ACC112 (cell line): ENCODE results near the gene VPS45.
"Not testable (repeated sequence)": the region's sequence is repeated elsewhere in the genome, so short reads cannot be mapped to it uniquely, and the experiment has no call there.

Source experiments
- H2AFZ ChIP-seq: fragments of 200-600 bp; sonication (generic); one replicate; pipeline ENCODE4 v1.6.0; 2017; ENCODE audit warnings: antibody characterized with exemption, low read length; ENCODE audit not compliant: unreplicated experiment
- H3K27ac ChIP-seq: fragments of 200-600 bp; sonication (generic); 2 replicates; pipeline ENCODE4 v1.5.1; 2014; ENCODE audit warnings: low read depth, mild to moderate bottlenecking, antibody characterized with exemption, low read length, moderate library complexity
- H3K27me3 ChIP-seq: fragments of 200-600 bp; sonication (generic); 2 replicates; pipeline ENCODE4 v1.6.1; 2014; ENCODE audit warnings: mild to moderate bottlenecking, antibody characterized with exemption, low read length, moderate library complexity, mixed read lengths; ENCODE audit not compliant: insufficient read depth
- H3K36me3 ChIP-seq: fragments of 200-600 bp; sonication (generic); 2 replicates; pipeline ENCODE4 v1.6.1; 2016; ENCODE audit warnings: mild to moderate bottlenecking, antibody characterized with exemption, low read length, moderate library complexity, mixed read lengths; ENCODE audit not compliant: insufficient read depth
- H3K4me1 ChIP-seq: fragments of 200-600 bp; sonication (generic); one replicate; pipeline ENCODE4 v1.6.1; 2016; ENCODE audit warnings: low read length, mixed read lengths; ENCODE audit not compliant: insufficient read depth, unreplicated experiment, control insufficient read depth
- H3K4me3 ChIP-seq: fragments of 200-600 bp; sonication (generic); 2 replicates; pipeline ENCODE4 v1.5.1; 2014; ENCODE audit warnings: mild to moderate bottlenecking, low read depth, low read length
- H3K79me2 ChIP-seq: fragments of 200-600 bp; sonication (generic); one replicate; pipeline ENCODE4 v1.6.0; 2016; ENCODE audit warnings: low read length; ENCODE audit not compliant: control insufficient read depth, unreplicated experiment, insufficient read depth

Gene VPS45

GRCh38 chr1:150126811-150127210, 59.2 kb downstream of the VPS45 start:
- H3K27me3 ChIP-seq: no peaks in the 10 kb centered on the region
- no peak overlapping the region for H3K4me3 ChIP-seq
- H3K4me1 ChIP-seq: peaks cover 9% of the 10 kb centered on the region
- H3K27ac ChIP-seq: no peak overlapping the region
- no peaks in the 10 kb centered on the region for H3K79me2 ChIP-seq
- no peak overlapping the region for H2AFZ ChIP-seq
- 0 out of 2 replicates have a peak, but pooled peaks cover 6% of the 10 kb centered on the region for H3K36me3 ChIP-seq

- H2AFZ ChIP-seq: no peak overlapping the region
- H3K27me3 ChIP-seq: no peaks in the 10 kb centered on the region
- H3K27ac ChIP-seq: peak overlapping the region; percentile 29; the same call in 1 of the 2 replicates
Measured at GRCh38 chr1:150127464-150127863, 59.9 kb downstream of the VPS45 start.

GRCh38 chr1:150127868-150128267, 60.3 kb downstream of the VPS45 start:
- Histone ChIP-seq H2AFZ (no peak overlapping the region), H3K4me3 (no peak overlapping the region), H3K27ac (peak overlapping the region; percentile 29; the same call in 1 of the 2 replicates), H3K4me1 (peaks cover 7% of the 10 kb centered on the region), H3K79me2 (no peaks in the 10 kb centered on the region), H3K27me3 (no peaks in the 10 kb centered on the region), H3K36me3 (0 out of 2 replicates have a peak, but pooled peaks cover 6% of the 10 kb centered on the region)

More at GRCh38 chr1:150127464-150127863, 59.9 kb downstream of the VPS45 start:
- no peaks in the 10 kb centered on the region for H3K79me2 ChIP-seq
- H3K4me3 ChIP-seq: no peak overlapping the region
- peaks cover 7% of the 10 kb centered on the region for H3K4me1 ChIP-seq
- 0 out of 2 replicates have a peak, but pooled peaks cover 6% of the 10 kb centered on the region for H3K36me3 ChIP-seq

DNA sequence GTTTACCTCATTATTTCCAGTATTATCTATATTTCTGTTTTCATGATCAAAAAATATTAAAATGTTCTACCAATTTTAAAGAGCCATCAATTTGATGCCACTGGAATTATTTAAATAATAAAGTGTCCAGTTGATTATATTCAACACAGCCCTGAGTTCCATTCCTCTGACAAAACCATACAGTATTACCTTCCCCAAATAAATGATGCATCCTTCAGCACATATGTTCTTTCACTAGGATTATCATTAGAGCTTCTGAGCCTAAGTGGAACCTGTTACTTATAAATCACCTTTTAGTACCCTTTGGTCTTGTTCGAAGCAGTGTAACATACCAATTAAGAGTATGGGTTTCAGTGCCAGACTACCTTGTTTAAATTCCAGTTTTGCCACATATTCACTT, 64.8 kb downstream of the VPS45 start:
- H3K4me3 ChIP-seq: no peak overlapping the region
- H3K79me2 ChIP-seq: no peaks in the 10 kb centered on the region

DNA sequence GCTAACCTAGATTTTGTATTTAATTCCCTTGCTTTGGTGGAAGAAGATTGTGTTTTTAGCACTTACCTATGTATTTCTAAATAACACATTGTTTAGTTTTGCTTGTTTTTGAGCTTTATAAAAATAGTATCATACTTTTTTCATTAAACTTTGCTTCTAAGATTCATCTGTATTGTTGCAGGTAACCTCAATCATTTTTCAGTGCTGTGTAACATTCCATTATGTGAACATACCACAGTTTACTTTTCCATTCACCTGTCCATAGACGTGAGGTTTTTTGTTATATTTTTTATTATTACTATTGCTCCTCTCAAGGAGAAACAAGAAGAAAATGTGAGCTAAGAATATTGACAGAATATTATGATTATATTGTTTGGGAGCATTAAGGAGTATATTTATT, 67.0 kb downstream of the VPS45 start:
- Histone ChIP-seq H3K27me3 (no peaks in the 10 kb centered on the region), H3K27ac (no peak overlapping the region), H2AFZ (no peak overlapping the region), H3K4me3 (no peak overlapping the region), H3K4me1 (peaks cover 6% of the 10 kb centered on the region), H3K36me3 (peaks cover 5% of the 10 kb centered on the region; the same call in 1 of the 2 replicates), H3K79me2 (no peaks in the 10 kb centered on the region)

More for the DNA sequence above, 64.8 kb downstream of the VPS45 start:
- peaks cover 6% of the 10 kb centered on the region; the same call in 1 of the 2 replicates for H3K36me3 ChIP-seq
- peaks cover 10% of the 10 kb centered on the region for H3K4me1 ChIP-seq
- H3K27me3 ChIP-seq: no peaks in the 10 kb centered on the region
- no peak overlapping the region for H3K27ac ChIP-seq
- H2AFZ ChIP-seq: no peak overlapping the region

DNA sequence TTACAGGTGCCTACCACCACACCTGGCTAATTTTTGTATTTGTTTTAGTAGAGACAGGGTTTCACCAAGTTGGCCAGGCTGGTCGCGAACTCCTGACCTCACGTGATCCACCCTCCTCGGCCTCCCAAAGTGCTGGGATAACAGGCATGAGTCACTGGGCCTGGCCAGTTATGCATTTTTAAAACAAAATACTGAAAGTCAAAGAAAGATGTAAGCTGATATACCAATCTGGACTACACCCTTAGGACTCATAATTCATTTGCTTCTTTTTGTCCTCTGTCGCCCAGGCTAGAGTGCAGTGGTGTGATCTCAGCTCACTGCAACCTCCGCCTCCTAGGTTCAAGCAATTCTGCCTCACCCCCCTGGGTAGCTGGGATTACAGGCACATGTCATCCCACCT, 67.8 kb downstream of the VPS45 start:
- H3K27ac ChIP-seq, H3K4me1 ChIP-seq, H3K79me2 ChIP-seq, H2AFZ ChIP-seq, H3K36me3 ChIP-seq, H3K27me3 ChIP-seq, H3K4me3 ChIP-seq: not testable (repeated sequence)

DNA sequence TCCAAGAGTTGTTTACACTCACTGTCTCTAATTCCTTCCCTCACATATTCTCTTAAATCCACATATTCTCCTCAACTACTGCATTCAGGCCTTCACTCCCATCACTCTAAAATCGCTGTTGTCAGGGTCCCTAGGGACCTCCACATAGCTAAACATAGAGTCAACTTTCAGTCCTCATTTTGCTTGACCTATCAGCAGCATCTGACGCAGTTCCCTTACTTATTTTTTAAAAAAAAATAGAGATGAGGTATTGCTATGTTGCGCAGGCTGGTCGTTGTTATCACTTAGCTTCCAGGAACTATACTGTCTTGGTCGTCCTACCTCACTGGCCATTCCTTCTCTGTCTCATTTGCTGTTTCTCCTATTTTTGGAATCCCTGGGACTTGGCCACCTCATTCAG, 70.5 kb downstream of the VPS45 start:
- Histone ChIP-seq H3K27ac (no peak overlapping the region), H3K27me3 (no peaks in the 10 kb centered on the region), H2AFZ (no peak overlapping the region), H3K36me3 (peaks cover 5% of the 10 kb centered on the region; the same call in 1 of the 2 replicates), H3K79me2 (no peaks in the 10 kb centered on the region), H3K4me1 (peaks cover 6% of the 10 kb centered on the region), H3K4me3 (no peak overlapping the region)

DNA sequence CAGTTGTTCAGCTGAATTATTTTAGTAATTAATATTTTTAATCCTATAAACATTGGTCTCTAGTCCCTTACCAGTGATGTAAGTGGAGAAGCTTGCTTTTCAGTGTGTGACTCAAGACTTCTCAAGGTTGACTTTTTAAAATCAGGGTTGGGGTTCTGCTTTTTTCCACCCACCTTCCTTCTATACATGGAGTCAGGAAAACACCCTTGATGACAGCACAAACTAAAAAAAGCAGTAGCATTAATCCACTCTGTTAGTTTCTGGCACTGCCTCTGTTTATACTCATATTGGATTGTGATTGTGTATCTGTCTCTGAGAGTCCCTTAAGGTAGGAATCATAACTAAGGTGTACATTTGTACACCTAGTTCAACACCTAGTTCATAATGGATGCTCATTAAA, 73.9 kb downstream of the VPS45 start:
- H3K4me3 ChIP-seq: no peak overlapping the region
- H3K4me1 ChIP-seq: no peaks in the 10 kb centered on the region
- no peak overlapping the region for H3K27ac ChIP-seq
- no peak overlapping the region for H2AFZ ChIP-seq
- H3K36me3 ChIP-seq: no peaks in the 10 kb centered on the region
- H3K27me3 ChIP-seq: no peaks in the 10 kb centered on the region
- no peaks in the 10 kb centered on the region for H3K79me2 ChIP-seq

DNA sequence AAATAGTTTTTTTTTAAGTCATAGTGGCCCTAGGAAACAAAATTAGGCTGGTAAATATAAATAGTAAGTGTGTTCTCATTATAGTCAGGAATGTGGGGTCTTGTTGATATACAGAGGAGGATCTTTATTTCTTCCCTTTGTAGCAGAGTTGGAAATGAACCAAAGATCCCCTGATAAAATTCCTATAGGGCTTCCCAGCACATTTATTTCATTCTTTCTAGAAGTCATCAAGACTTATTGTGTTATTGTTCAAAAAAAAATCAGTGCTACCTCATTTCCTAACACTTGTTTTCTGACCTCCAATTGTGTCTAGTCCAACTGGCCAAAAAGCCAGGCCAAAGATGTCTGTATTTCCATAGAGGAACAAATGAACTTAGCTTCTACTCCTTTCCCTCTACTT, 74.5 kb downstream of the VPS45 start:
- Histone ChIP-seq H2AFZ (no peak overlapping the region), H3K27me3 (no peaks in the 10 kb centered on the region), H3K79me2 (no peaks in the 10 kb centered on the region), H3K27ac (no peak overlapping the region), H3K4me3 (no peak overlapping the region), H3K4me1 (no peaks in the 10 kb centered on the region), H3K36me3 (no peaks in the 10 kb centered on the region)

DNA sequence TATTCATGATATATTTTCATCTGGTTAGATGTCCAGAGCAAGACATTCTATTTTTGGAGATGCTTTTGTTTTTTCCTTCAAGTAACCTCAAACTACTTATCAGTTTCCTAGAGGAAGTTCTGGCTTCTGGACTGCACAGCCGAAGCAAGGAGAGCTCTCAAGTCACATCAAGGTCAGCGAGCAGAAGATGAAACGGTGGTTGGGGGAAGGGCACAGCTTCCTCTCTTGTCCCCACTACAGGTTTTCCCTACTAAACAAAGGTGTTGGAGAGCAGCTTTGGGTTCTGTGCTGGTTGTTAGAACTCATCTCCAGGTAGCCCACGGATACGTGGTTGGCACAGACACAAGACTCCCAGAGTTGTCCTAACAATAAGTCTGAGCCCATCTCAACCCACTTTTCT, 77.0 kb downstream of the VPS45 start:
- Histone ChIP-seq H3K27me3 (no peaks in the 10 kb centered on the region), H3K79me2 (no peaks in the 10 kb centered on the region), H2AFZ (no peak overlapping the region), H3K4me1 (no peaks in the 10 kb centered on the region), H3K27ac (no peak overlapping the region), H3K36me3 (no peaks in the 10 kb centered on the region), H3K4me3 (no peak overlapping the region)

GRCh38 chr1:150146016-150146415, 78.4 kb downstream of the VPS45 start:
- not testable (repeated sequence) for H3K36me3 ChIP-seq, H3K79me2 ChIP-seq, H2AFZ ChIP-seq, H3K27me3 ChIP-seq, H3K4me1 ChIP-seq, H3K4me3 ChIP-seq, H3K27ac ChIP-seq
